HG03565 (cell line): Measurements from ENCODE around the gene LEP.
"Not testable (repeated sequence)": the region's sequence is repeated elsewhere in the genome, so short reads cannot be mapped to it uniquely, and the experiment has no call there.

Experiments
- ATAC-seq: cut with Tn5 transposase; IDR thresholded peaks from one replicate; pipeline ENCODE4 v1.9.1; 2021; ENCODE audit warnings: mild to moderate bottlenecking, moderate library complexity; ENCODE audit not compliant: unreplicated experiment

Gene LEP

DNA sequence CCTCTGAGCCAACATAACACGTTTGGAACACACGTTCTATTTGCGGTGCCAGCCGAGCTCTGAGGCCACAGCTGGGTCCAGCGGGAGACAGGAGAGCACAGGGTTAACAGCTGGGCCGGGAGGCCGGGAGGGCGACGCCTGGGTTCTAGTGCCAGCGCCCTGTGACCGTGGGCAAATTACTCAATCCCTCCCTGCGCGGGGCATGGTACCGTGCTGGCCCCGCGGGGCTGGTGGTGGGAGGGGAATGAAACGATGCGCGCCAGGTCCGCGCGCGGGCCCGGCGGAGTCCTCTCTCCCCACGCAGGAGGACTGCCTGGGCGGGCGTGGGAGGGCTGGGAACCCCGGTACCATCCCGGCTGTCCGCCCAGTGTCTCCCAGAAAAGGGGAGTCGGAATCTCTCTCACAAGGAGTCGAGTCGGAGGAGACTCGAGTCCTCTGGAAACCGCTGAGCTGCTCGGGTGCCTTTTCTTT is 30.4 kb downstream of the LEP start:
- no peak for ATAC-seq

DNA sequence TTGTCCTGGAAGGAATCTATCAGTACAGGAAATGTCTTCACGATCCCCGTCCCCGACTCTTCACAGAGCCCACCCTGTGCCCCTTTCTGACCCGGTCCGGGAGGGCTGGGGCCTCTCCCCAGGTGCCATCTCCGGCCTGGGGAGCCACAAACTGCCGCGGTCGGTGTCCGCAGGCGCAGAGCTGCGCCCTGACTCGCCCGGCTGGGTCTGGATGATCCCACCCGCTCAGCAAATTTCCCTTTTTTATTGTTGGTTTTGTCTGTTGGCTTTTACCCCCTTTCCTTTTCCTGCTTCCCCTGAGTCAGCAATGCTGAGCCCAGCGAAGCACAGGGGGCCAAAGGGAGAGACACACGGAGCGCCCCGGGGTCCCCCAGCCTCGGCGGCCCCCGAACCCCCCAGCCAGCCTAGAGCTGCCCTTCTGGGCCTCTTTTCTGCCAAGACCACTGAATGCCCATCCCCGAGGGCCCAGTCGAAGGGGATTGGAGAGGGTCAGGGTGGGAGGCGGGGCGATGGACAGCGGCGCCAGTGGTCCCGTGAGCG is 30.9 kb downstream of the LEP start:
- ATAC-seq = no peak

DNA sequence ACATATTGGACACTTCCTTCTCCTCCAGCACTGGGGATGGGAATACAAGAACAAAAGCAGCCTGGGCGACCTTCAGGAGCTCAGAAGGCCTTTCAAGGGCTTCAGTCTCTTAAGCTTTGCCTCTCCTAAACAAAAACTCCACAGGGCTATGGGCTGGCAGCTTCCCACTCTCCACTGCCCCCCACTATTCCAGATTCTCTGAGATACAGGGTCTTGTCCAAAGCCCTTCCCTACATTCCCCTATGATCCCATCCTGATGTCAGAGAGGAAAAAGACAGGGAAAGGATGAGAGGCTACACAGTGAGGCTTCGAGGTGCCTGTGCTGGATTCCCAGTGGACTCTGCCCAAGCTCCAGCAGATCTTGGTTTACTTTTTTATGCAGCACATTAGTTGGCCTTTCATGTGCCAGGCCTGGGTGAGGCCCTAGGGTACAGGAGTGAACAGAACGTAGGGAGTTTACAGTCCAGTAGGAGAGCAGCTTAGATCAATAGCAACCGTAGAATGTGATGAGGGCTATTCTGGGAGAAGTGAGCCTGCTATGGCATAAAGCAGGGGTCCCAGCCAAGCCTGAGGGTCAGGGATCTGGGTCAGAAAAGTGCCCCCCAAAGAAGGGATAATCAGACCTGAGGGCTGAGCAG is 33.3 kb downstream of the LEP start:
- no peak for ATAC-seq

DNA sequence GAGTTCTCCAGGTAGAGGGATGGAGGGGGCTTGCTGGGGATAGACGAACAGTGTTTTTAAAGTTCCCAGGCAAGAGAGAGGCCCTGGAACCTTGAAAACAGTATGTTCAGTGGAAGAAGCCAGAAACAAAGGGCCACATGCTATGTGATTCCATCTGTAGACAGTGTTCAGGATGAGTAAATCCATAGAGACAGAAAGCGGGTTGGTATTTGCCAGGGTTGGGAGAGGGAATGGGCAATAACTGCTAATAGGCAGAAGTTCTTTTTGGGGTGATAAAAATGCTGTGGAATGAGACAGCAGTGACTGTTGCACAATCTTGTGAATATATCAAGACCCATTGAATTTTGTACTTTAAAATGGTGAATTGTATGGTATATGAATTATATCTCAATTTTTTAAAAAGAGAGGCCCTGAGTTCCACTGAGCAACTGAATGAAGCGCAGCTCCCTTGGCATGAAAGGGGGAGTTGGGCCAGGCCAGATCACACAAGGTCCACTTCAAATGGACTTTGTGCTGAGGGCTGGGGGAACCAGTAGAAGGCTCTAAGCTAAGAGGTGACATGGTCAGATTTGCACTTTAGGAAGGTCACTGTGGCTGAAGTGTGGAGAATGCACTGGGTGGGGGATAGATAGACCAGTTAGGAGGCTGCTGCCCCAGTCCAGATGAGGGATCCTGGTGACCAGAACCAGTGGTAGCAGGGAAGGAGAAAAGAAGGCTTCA is 34.0 kb downstream of the LEP start:
- no peak for ATAC-seq

DNA sequence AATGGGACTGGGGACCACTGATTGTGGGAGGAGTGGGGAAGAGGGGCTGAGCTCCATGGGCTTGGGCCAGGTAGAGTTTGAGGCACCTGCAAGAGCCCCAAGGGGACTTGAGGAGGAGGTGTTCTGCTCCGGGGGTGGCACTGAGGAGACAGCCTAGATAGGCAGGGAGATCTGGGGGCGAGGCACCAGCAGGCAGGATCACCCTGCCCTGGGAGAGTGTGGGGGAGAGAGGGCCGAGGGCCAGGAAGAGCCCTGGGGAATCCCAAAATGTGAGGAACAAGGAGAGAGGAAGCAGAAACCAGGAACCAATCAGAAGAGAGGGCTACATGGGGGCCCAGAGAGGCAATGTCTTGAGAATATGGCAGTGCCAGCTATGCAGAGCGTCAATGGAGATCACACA is 34.6 kb downstream of the LEP start:
- no peak for ATAC-seq

DNA sequence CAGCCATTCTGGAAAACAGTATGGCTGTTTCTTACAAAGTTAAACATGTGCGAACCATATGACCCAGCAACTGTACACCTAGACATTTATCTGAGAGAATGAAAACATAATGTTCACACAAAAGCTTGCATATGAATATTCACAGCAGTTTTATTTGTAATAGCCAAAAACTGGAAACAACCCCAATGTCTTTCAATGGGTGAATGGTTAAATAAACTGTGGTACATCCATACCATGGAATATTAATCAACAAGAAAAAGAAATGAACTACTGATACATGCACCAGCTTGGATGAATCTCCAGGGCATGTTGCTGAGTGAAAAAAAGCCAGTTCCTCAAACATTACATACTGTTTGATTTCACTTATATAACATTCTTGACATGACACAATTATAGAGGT is 37.3 kb downstream of the LEP start:
- no peak for ATAC-seq

DNA sequence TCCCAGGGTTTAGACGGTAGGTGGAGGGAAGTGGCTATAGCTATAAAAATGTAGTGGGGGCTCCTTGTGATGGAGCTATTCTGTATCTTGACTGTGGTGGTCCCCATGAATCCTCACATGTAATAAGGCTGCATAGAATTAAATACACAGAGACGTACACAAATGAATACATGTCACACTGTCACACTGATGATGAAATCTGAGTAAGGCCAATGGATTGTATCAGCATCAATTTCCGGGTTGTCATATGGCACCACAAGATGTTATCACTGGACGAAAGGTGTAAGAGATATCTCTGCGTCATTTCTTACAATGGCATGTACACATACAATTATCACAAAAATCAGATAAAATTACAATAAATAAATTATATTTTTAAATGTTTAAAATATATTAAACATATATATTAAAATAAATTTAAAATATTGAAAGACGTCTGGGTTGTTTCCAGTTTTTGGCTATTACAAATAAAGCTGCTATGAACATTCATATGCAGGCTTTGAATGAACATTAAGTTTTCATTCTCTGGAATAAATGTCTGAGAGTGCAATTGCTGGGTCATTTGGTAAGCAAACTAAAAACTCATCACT is 38.1 kb downstream of the LEP start:
- ATAC-seq = no peak

DNA sequence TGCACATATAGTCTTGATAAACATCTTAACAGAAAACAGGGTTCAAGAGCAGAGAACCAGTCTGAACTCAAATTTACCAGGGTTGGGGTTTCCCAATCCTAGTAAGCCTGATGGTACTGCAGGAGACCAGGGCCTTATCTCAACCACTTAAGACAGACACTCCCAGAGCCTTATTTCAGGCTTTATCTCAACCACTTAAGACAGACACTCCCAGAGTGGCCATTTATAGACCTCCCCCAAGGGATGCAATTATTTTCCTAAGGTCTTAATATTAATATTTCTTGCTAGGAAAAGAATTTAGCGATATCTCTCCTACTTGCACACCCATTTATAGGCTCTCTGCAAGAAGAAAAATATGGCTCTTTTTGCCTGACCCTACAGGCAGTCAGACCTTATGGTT is 39.4 kb downstream of the LEP start:
- ATAC-seq = not testable (repeated sequence)

DNA sequence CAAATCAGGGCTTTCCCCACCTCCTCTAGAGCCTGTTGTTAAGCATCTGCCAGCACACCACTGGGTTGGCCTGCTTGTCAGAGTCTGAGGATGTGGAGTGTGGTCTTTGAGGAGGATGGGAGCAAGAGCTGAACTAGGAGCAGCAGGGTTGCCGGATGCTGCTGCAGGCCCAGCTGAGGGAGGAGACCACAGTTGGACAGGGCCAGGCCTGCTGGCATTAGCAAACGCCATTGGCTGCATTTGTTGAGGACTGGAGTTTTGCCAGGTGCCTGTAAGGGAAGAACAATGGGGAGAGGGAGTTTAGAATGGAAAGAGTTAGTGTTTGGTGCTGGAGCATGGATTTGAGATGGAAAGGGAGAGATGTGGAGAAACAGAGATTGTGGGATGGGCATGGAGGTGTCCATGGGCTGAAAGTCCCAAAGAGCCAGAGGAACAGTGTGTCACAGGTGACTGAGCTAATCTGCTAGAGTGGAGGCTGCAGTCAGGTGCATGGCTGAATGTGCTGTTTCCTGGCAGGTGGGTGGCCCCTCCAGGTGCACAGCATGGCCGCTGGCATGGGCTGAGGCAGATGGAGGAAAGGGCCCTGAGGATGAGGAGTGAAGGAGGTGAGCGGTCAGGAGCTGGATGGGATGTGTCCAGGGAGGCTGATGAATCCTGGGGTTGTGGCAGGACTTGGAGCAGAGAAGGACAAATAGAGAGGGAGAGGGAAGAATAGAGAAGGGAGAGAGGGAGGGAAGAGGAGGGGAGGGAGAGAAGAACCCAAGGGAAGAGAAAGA is 40.7 kb downstream of the LEP start:
- no peak for ATAC-seq

DNA sequence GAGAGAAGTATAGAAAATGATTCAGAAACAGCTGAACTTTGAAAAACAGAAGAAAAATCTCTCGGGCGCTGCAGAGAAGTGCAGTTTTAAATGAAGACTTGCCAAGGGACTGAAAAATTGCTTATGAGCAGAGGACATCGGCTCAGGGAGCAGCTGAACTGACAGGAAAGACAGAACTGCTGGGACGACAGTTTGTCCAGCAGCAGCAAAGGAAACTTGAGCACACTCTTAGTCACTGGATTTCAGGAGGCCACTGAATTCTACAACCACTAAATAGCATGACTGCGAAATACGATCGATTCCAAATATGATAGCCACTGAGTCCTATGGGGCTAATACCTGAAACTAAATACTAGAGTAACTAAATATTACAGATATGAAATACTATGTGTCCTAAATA is 43.0 kb downstream of the LEP start:
- no peak for ATAC-seq

DNA sequence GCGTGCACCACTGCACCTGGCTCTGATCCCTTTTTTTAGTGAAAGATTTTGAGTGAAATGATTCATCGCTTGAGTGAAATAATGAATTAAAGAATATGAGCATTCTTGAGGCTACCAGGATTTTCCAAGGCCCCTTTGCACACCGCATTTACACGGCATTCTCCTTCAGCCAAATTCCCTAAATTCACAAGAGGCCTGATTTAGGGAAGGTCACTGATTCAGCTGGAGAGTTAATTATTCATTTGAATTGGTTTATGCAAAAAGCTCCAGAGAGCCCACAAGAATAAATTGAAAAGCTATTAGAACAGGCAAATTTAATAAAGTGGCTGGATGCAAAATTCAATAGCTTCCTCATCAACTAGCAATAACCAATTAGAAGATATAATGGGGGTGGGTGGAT is 46.5 kb downstream of the LEP start:
- ATAC-seq = no peak

DNA sequence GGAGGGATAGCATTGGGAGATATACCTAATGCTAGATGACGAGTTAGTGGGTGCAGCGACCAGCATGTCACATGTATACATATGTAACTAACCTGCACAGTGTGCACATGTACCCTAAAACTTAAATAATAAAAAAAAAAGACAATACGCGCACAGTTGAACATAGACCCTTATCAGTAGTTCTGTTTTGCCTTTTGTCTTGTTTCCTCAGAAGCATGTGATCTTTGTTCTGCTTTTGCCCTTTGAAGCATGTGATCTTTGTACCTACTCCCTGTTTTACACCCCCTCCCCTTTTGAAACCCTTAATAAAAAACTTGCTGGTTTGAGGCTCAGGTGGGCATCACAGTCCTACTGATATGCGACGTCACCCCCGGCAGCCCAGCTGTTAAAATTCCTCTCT is 56.9 kb downstream of the LEP start:
- ATAC-seq = not testable (repeated sequence)

DNA sequence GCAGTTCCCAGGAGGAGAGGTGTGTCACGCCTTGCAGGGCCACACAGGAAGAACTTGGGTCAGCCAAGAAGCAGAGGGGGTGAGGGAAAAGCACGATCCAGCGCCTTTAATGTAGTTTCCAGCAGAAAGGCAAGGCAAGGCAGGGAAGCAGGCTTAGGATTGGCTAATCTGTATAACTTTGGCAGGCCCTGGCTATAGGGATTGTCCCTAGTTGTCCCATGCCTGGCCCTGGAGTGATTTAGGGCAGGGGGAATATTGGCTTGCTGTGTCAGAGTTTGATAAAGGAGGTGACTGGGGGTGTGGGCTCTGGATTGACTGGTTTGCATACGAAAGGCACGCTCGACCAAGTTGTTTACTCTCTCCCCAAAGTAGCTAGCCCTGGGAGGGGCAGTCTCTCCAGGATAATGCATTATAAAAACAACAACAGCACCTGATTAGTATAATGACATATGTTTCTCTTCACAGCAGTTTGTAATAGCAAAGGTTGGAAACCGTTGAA is 58.1 kb downstream of the LEP start:
- ATAC-seq = no peak

DNA sequence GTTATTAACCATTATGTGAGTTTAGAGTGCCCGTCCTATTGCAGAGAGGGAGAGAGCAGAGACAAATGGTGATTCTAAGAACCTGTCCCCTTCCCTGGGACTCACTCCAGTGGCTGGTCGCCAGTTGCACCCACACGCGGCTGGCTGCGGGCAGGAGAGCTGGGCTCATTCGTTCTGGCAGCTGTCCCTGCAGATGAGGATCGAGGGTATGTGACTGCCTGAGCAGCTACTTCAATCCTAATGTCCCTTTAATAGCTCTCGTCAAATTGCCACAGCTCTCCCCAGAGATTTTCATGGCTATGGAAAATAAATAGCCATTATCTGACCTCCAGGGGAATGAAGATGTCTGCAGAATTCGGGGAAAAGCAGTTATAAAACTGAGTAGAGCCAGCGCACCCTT is 61.1 kb downstream of the LEP start:
- no peak for ATAC-seq

DNA sequence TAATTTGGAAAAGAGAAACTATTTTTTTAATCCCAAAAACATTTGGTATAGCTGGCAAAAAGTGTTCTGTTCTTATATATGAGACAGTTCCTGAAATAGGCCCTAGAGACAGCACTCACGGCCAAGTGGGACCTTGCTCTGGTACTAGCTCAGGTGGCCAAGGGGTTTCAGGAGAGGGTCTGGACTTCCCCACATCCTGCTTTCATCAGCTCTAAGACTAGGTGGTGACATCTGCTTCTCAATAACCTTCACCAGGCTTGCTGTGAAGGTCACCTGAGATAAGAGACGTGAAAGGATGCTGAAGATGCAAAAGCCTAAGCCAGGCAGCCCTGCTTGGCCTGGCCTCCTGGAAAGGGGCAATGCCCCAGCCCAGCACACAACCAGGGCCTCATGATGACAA is 62.1 kb downstream of the LEP start:
- ATAC-seq = no peak

DNA sequence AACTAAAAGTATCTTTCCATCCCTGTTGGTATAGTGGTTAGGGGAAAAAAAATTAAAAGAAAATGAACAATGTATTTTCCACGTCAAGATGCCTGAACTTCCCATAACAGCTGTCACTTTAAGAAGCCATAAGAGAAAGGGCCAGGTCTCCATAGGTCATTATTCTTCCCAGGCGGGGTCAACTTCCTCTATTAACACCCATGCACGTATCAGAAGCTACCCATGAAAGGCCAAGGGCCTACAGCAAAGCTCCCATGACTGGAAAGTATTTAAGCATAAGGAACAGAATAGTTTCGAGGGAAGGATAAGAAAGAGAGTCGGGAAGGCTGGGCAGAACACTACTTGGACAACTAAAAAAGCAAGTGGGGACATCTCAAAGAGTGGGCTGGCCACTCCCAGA is 62.6 kb downstream of the LEP start:
- ATAC-seq = no peak

DNA sequence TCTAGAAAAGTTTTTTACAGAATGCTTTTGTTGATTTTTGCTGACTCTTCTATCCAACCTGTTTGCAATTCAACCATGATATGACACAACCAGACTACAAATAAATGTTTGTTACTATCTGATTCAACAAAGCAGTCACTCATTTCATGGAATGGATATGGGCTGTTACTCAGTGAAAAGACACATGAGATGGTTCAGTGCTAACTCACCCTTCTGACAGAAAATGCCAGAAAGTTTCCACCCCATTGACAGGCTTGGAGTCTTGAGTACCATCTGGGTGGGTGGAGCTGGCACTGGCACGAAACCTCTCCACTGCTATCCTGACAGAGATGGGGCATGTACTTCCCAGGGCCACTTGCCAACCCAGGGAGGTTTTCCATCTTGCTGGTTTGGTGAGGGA is 63.1 kb downstream of the LEP start:
- no peak for ATAC-seq

DNA sequence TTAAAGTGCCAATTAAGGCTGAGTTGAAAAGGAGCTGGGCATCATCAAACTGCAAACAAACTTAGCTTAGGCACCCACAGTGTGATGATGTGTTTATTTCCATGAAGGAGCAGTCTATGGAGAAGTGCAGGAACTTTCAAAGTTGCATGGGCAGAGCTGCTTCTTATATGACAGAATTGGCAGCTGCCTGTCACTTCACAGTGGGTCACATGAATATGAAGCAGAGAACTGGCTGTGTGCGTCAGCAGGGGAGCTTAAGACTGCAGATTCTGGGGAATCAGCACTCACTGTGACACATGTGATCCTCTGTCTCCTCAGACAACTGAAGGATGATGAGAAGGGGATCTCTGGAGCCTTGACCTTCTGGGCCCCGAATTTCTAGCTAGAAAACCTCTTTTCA is 66.0 kb downstream of the LEP start:
- ATAC-seq = no peak
